GM18951 (cell line): Measurements from ENCODE around the gene RETREG2.

Experiments used
- POLR2A ChIP-seq: IDR thresholded peaks from 4 replicates; pipeline ENCODE4 v1.6.1; 2011; ENCODE audit warnings: mild to moderate bottlenecking; ENCODE audit not compliant: insufficient read length, insufficient read depth; ENCODE audit errors: extremely low read depth
- in situ Hi-C: fragments of 300-500 bp; cut with MboI; formaldehyde crosslinking; loops from one replicate; pipeline ENCODE4 v1.12.0; 2022; ENCODE audit warnings: low sequenced_read_pairs, mixed read lengths, inconsistent platforms; ENCODE audit not compliant: unreplicated experiment

The RETREG2 gene

GRCh38 chr2:219234331-219234730 is 56.3 kb downstream of the RETREG2 start:
- TF ChIP-seq POLR2A = no peak
- in situ Hi-C loops = no loop called here
